ENCODE data around the gene CAMSAP1.

Gene CAMSAP1

GRCh38 chr9:135770203-135770535 is 137.2 kb downstream of the CAMSAP1 start:
- no peak for DNase-seq

DNA sequence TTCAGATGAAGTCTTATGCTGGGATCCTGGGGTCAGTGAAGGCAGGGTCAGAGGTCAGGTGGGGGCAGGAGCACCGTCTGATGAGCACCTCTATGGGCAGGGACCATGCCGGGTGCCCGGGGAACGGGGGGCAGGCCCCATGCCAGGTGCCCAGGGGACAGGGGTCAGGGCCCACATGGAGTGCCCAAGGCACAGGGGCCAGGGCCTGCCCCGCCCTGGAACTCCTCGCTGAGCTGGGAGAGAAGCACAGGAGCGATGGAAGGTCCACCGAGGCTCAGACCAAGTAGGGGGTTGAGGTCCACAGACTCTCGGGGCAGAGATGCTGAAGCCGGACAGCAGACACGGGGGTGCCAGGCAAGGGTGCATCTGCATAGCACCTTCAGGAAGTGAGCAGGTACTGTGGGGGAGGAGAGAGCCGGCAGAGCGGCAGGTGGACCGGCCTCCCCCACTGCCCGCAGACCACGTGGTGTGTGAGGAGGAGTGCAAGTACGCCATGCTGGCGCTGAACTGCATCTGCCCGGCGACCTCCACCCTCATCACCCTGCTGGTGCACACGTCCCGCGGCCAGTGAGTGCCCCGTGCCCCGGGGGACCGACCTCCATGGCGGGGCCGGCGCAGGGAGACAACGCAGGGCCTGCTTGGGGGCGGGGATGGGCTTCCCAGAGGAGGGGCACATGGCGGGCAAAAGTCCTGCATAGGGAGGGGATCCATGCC is 137.7 kb downstream of the CAMSAP1 start:
- no peak for DNase-seq

DNA sequence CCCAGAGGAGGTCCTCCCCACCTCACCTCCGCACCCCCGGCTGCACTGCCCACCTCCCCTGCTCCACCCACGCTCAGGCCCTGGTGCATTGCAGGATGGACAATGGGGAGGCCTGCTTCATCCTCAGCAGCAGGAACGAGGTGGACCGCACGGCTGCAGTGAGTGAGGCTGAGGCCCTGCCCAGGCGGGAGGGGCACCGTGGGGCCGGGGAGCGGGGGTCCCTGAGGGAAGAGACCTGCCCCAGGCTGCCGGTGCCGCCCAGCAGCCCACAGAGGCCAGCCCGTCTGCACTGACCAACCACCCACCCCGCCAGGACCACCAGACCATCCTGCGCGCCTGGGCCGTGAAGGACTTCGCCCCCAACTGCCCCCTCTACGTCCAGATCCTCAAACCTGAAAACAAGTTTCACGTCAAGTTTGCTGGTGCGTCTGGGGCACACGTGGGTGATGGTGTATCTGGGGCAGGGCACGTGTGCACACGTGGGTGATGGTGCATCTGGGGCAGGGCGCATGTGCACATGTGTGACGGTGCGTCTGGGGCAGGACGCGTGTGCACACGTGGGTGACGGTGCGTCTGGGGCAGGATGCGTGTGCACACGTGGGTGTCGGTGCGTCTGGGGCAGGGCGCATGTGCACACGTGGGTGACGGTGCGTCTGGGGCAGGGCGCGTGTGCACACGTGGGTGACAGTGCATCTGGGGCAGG is 138.7 kb downstream of the CAMSAP1 start:
- DNase-seq: no peak

- DNase-seq: no peak
Measured at GRCh38 chr9:135766707-135767106, 140.6 kb downstream of the CAMSAP1 start.

GRCh38 chr9:135766251-135766650 is 141.1 kb downstream of the CAMSAP1 start:
- no peak for DNase-seq

DNA sequence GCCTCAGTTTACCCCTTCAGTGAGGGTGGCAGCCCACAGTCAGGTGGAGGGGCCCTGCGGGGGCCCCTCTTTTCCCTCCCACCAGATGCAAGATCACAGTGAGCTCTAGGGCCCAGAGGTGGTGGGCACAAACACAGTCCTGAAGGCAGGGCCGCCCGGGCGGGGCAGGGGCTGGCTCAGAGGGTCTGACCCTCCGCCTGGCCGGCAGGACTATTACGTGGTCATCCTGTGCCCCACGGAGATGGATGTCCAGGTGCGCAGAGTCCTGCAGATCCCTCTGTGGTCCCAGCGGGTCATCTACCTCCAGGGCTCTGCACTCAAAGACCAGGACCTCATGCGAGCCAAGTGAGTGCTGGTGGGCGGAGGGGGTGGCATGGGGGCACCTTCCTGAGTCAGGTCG is 141.9 kb downstream of the CAMSAP1 start:
- DNase-seq: no peak

DNA sequence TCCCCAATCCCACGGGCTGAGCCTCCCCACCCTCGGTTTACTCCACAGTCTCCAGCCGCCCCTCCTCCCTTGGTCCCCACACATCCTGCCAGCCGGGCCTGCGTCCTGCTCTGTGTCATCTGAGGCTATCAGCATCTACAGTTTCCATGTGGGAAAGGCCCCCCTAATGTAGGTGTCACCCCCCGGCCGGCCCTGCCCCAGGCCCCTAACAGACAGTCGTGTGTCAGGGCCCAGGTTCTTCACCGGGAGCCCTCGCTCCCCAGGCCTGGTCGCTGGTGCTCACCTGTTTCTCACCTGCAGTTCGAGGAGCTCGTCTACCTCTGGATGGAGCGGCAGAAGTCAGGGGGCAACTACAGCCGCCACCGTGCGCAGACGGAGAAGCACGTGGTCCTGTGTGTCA is 142.6 kb downstream of the CAMSAP1 start:
- no peak for DNase-seq

DNA sequence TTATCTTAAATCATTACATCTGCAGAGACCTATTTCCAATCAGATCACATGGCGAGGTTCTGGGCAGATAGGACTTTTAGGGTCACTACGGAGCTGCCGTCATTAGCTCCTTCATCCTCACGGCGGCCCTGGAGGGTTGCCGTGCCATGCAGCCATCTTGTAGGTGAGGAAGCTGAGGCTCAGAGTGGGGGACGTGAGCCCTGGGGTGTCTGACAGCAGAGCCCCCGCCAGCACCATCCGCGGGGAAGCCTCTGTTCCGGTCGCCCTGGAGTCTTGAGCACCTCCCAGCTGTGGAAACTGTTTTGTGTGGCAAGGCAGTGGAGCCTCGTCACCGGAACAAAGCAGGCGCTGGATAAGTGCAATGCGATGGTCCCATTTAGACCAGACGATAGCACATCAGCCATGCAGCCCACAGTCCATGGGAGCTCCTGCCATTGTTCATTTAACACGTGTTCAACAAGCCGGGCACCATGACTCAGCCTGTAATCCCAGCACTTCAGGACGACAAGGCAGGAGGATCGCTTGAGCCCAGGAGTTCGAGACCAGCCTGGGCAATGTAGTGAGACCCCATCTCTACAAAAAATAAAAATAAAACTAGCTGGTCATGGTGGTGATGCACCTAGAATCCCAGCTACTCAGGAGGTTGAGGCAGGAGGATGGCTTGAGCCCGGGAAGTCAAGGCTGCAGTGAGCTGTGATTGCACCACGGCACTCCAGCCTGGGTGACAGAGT is 143.5 kb downstream of the CAMSAP1 start:
- no peak for DNase-seq

DNA sequence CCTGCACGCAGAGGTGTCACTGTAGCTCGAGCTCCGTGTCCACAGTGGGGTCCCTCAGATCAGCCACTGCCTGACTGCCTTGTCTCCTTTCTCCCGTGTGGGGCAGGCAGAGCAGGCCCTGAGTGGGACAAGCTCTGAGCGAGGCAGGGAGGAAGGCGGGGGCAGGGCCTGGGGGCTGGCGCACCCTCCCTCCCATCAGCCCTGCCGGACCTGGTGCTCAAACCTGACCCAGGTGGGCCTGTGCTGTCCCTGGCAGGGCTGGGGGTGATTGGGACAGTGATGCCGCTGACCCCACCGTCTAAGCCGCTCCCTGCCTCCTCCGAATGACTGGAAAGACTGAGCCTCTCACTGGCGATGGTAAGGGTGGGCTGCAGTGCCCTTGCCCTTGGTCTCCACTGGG is 144.4 kb downstream of the CAMSAP1 start:
- DNase-seq: no peak

DNA sequence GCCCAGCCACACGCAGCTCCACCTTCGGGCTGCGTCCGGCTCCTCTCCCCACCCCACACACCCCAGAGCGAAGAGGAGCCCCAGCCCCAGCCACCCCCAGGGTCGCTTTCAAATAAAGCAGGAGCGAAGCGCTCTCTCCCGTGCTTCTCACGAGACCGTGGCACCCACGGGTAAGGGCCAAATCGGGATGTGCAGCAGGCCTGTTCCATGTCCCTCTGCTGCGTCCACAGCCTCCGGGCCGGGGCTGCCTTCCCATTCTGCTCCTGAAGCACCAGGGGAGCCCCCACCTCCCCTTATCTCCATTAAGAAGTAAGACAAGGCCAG is 145.5 kb downstream of the CAMSAP1 start:
- no peak for DNase-seq

GRCh38 chr9:135761150-135761844 is 146.0 kb downstream of the CAMSAP1 start:
- no peak for DNase-seq

GRCh38 chr9:135760465-135760864 is 146.9 kb downstream of the CAMSAP1 start:
- DNase-seq: no peak

DNA sequence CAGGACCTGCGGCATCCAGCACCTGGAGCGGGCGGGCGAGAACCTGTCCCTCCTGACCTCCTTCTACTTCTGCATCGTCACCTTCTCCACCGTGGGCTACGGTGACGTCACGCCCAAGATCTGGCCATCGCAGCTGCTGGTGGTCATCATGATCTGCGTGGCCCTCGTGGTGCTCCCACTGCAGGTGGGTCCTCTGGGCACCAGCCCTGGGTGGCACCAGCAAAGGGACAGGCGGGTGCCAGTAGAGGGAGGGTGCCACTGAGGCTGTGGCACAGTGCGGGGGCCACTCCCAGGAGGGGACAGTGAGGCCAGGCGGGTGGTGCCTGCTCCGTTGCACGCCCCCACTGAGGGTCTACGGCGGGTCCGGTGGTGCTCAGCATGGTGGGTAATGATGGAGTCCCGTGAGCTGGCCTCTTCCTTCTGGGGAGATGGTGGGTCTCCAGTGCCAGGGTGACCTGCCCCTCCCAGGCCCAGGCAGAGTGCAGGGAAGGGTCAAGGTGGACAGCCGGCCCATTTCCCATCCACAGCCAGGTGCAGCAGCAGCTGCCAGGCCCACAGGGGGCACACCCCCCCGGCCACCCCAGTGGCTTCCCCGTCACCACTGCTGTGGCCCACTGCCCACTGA is 147.6 kb downstream of the CAMSAP1 start:
- no peak for DNase-seq

DNA sequence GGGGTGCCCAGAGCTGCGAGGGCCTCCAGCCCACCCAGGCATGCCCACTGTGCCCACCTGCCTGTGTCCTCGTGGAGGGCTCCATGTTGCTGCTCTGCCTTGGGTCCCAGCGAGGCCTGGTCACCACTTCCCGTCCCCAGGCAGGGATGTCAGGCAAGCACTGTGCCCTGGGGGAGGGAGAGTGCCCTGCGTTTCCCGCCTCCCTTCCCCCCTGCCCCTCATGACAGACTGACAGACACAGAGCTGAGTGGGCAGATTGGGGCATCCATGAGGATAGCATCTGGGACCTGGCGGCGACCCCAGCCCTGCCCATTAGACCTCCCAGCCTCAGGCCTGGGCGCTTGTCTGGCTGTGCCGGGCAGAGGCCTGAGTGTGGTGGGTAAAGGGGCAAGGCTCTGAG is 148.5 kb downstream of the CAMSAP1 start:
- no peak for DNase-seq
